GM19328 (cell line): Measurements from ENCODE around the gene CDC42EP2.

Source experiments
- ATAC-seq: cut with Tn5 transposase; IDR thresholded peaks from one replicate; pipeline ENCODE4 v1.9.1; 2021; ENCODE audit warnings: mild to moderate bottlenecking, moderate library complexity; ENCODE audit not compliant: unreplicated experiment

Gene CDC42EP2

GRCh38 chr11:65314501-65315203, at the start of gene CDC42EP2:
CDC42EP2 (plus strand) TSS chr11:65314866; CDS start chr11:65320899, 6,033 bp downstream.
- ATAC-seq: peak; percentile 73

- no peak for ATAC-seq
Measured at GRCh38 chr11:65266210-65266609, 48.5 kb upstream of the CDC42EP2 start.

- ATAC-seq: no peak
Measured at GRCh38 chr11:65274735-65275682, 39.7 kb upstream of the CDC42EP2 start.

- ATAC-seq: no peak
Measured at GRCh38 chr11:65275906-65276305, 38.8 kb upstream of the CDC42EP2 start.

- no peak for ATAC-seq
Measured at GRCh38 chr11:65277631-65278277, 36.9 kb upstream of the CDC42EP2 start.

- ATAC-seq: no peak
Measured at GRCh38 chr11:65278356-65278755, 36.3 kb upstream of the CDC42EP2 start.

- ATAC-seq: no peak
Measured at GRCh38 chr11:65279279-65279678, 35.4 kb upstream of the CDC42EP2 start.

GRCh38 chr11:65279741-65280440, 34.8 kb upstream of the CDC42EP2 start:
- ATAC-seq: no peak

GRCh38 chr11:65280646-65281045, 34.0 kb upstream of the CDC42EP2 start:
- ATAC-seq: no peak

- no peak for ATAC-seq
Measured at GRCh38 chr11:65286686-65287085, 28.0 kb upstream of the CDC42EP2 start.

GRCh38 chr11:65287601-65288000, 27.1 kb upstream of the CDC42EP2 start:
- ATAC-seq: no peak

GRCh38 chr11:65288706-65289536, 25.7 kb upstream of the CDC42EP2 start:
- ATAC-seq: no peak

- ATAC-seq: no peak
Measured at GRCh38 chr11:65290448-65291165, 24.1 kb upstream of the CDC42EP2 start.

- ATAC-seq: no peak
Measured at GRCh38 chr11:65291613-65292012, 23.1 kb upstream of the CDC42EP2 start.

GRCh38 chr11:65292890-65293289, 21.8 kb upstream of the CDC42EP2 start:
- no peak for ATAC-seq

- no peak for ATAC-seq
Measured at GRCh38 chr11:65293909-65294381, 20.7 kb upstream of the CDC42EP2 start.

GRCh38 chr11:65295001-65295400, 19.7 kb upstream of the CDC42EP2 start:
- no peak for ATAC-seq

- ATAC-seq: no peak
Measured at GRCh38 chr11:65295571-65296341, 18.9 kb upstream of the CDC42EP2 start.
